IMR-90 (cell line): Measurements from ENCODE around the gene APLF. TPM values are rescaled to one million over a fixed set of nuclear protein-coding genes. Genes with fewer than 3 reads are reported as not detected.

Source experiments
- ATAC-seq: fragments of 200-7000 bp; cut with Tn5 transposase; 2 replicates; pipeline ENCODE4 v1.9.1; 2020; ENCODE audit warnings: low read depth, mild to moderate bottlenecking, moderate library complexity
- BruUV-seq: library from RNA; stranded (reverse); fragments of 400-500 nt; replicated peaks from 2 replicates; lab custom pipeline; 2021; lab: Mats Ljungman, UMichigan
- CTCF ChIA-PET: fragments of 300-600 bp; formaldehyde crosslinking; extraction: SDS; loops from one replicate; lab custom pipeline; 2021; ENCODE audit warnings: antibody characterized with exemption; lab: Yijun Ruan, JAX
- POLR2A ChIA-PET: fragments of 300-600 bp; sonication (Branson Sonifier 250); formaldehyde crosslinking; loops from one replicate; lab custom pipeline; 2022; ENCODE audit warnings: antibody characterized with exemption; ENCODE audit not compliant: unreplicated experiment; lab: Charles Lee
- DNase-seq: peaks from one replicate; pipeline ENCODE4 v3.0.0; 2013
- H2AFZ ChIP-seq: replicated peaks from 2 replicates; pipeline ENCODE3; 2013; ENCODE audit warnings: low read length, mild to moderate bottlenecking; ENCODE audit not compliant: poor library complexity
- H2AK5ac ChIP-seq: 2 replicates; pipeline ENCODE4 v1.6.1; 2013; ENCODE audit warnings: low read depth, low read length, inconsistent platforms
- H2AK9ac ChIP-seq: replicated peaks from 2 replicates; pipeline ENCODE3; 2013; ENCODE audit warnings: mild to moderate bottlenecking, low read depth, low read length, moderate library complexity; ENCODE audit not compliant: poor library complexity
- H2BK120ac ChIP-seq: 2 replicates; pipeline ENCODE4 v1.6.1; 2013; ENCODE audit warnings: low read depth, low read length, inconsistent platforms
- H2BK15ac ChIP-seq: 3 replicates; pipeline ENCODE4 v1.6.1; 2013; ENCODE audit warnings: low read depth, low read length, inconsistent platforms
- H2BK20ac ChIP-seq: 2 replicates; pipeline ENCODE4 v1.6.1; 2013; ENCODE audit warnings: low read depth, mild to moderate bottlenecking, inconsistent platforms, low read length, moderate library complexity
- H2BK5ac ChIP-seq: 2 replicates; pipeline ENCODE4 v1.6.1; 2013; ENCODE audit warnings: mild to moderate bottlenecking, low read depth, low read length, inconsistent platforms; ENCODE audit not compliant: poor library complexity, severe bottlenecking
- H3K14ac ChIP-seq: replicated peaks from 2 replicates; pipeline ENCODE4 v1.6.1; 2013; ENCODE audit warnings: low read depth, low read length, inconsistent platforms
- H3K18ac ChIP-seq: 2 replicates; pipeline ENCODE4 v1.6.1; 2013; ENCODE audit warnings: low read depth, low read length, control low read depth
- H3K23ac ChIP-seq: 2 replicates; pipeline ENCODE4 v1.6.1; 2013; ENCODE audit warnings: low read depth, low read length, inconsistent platforms
- H3K27ac ChIP-seq: 2 replicates; pipeline ENCODE4 v1.5.1; 2013; ENCODE audit warnings: mild to moderate bottlenecking, control low read depth, low read length; ENCODE audit not compliant: insufficient read depth
- H3K27me3 ChIP-seq: 2 replicates; pipeline ENCODE4 v1.6.1; 2013; ENCODE audit warnings: low read length; ENCODE audit not compliant: control insufficient read depth, insufficient read depth
- H3K36me3 ChIP-seq: 2 replicates; pipeline ENCODE4 v1.6.1; 2013; ENCODE audit warnings: low read length, mixed read lengths; ENCODE audit not compliant: control insufficient read depth, insufficient read depth
- H3K4ac ChIP-seq: 2 replicates; pipeline ENCODE4 v1.6.1; 2013; ENCODE audit warnings: low read depth, low read length, inconsistent platforms
- H3K4me1 ChIP-seq: 2 replicates; pipeline ENCODE4 v1.6.1; 2013; ENCODE audit warnings: low read length, mixed read lengths; ENCODE audit not compliant: control insufficient read depth, insufficient read depth
- H3K4me2 ChIP-seq: 2 replicates; pipeline ENCODE4 v1.6.1; 2013; ENCODE audit warnings: low read depth, mild to moderate bottlenecking, control low read depth, low read length, moderate library complexity
- H3K4me3 ChIP-seq: 2 replicates; pipeline ENCODE4 v1.5.1; 2013; ENCODE audit warnings: low read depth, mild to moderate bottlenecking, control low read depth, low read length, moderate library complexity; ENCODE audit not compliant: insufficient read depth
- H3K56ac ChIP-seq: 2 replicates; pipeline ENCODE4 v1.6.1; 2013; ENCODE audit warnings: low read length, inconsistent platforms; ENCODE audit not compliant: insufficient read depth; ENCODE audit errors: extremely low read depth
- H3K79me1 ChIP-seq, 2 experiments: 2 replicates each; pipeline ENCODE4 v1.6.1; 2013; ENCODE audit warnings: low read length in 2 of 2, inconsistent platforms in 1 of 2, low read depth in 1 of 2
- H3K9ac ChIP-seq: 2 replicates; pipeline ENCODE4 v1.6.1; 2013; ENCODE audit warnings: low read depth, low read length, control low read depth
- H3K9me1 ChIP-seq: 2 replicates; pipeline ENCODE4 v1.6.1; 2013; ENCODE audit warnings: low read length, inconsistent platforms; ENCODE audit not compliant: insufficient read depth
- H3K9me3 ChIP-seq: 2 replicates; pipeline ENCODE4 v1.6.1; 2013; ENCODE audit warnings: low read length; ENCODE audit not compliant: control insufficient read depth, insufficient read depth
- H4K20me1 ChIP-seq: 2 replicates; pipeline ENCODE4 v1.6.1; 2013; ENCODE audit warnings: low read length, inconsistent platforms; ENCODE audit not compliant: insufficient read depth
- H4K5ac ChIP-seq: 2 replicates; pipeline ENCODE4 v1.6.1; 2013; ENCODE audit warnings: mild to moderate bottlenecking, low read depth, low read length, control low read depth
- H4K8ac ChIP-seq, 2 experiments: 2 replicates each; pipeline ENCODE4 v1.6.1; 2013; ENCODE audit warnings: low read depth in 2 of 2, low read length in 2 of 2, control low read depth in 1 of 2, inconsistent platforms in 1 of 2
- H4K91ac ChIP-seq: 2 replicates; pipeline ENCODE4 v1.6.1; 2013; ENCODE audit warnings: low read depth, low read length, inconsistent platforms; ENCODE audit not compliant: insufficient read depth
- BHLHE40 ChIP-seq: fragments of 150-350 bp; IDR thresholded peaks from 2 replicates; pipeline ENCODE4 v1.6.1; 2016; ENCODE audit warnings: mild to moderate bottlenecking, low read depth, low read length
- CEBPB ChIP-seq: IDR thresholded peaks from 2 replicates; pipeline ENCODE4 v1.6.1; 2012; ENCODE audit warnings: low read depth, low read length, improper control_type of control experiment
- CHD1 ChIP-seq: IDR thresholded peaks from 2 replicates; pipeline ENCODE4 v1.6.1; 2012; ENCODE audit warnings: low read depth, low read length, improper control_type of control experiment
- FOS ChIP-seq: fragments of 150-350 bp; IDR thresholded peaks from 2 replicates; pipeline ENCODE4 v1.6.1; 2016; ENCODE audit warnings: low read depth, low read length
- MAFK ChIP-seq: IDR thresholded peaks from 2 replicates; pipeline ENCODE4 v1.6.1; 2012; ENCODE audit warnings: low read depth, low read length, improper control_type of control experiment
- MAZ ChIP-seq: IDR thresholded peaks from 2 replicates; pipeline ENCODE4 v1.6.1; 2012; ENCODE audit warnings: low read depth, mild to moderate bottlenecking, low read length, improper control_type of control experiment, moderate library complexity, borderline replicate concordance
- MXI1 ChIP-seq: IDR thresholded peaks from 2 replicates; pipeline ENCODE4 v1.6.1; 2012; ENCODE audit warnings: low read depth, mild to moderate bottlenecking, low read length, moderate library complexity, borderline replicate concordance
- NFE2L2 ChIP-seq: fragments of 150-350 bp; IDR thresholded peaks from 2 replicates; pipeline ENCODE4 v1.6.1; 2016; ENCODE audit warnings: low read depth, mild to moderate bottlenecking, low read length
- POLR2A ChIP-seq: IDR thresholded peaks from 2 replicates; pipeline ENCODE4 v1.6.1; 2012; ENCODE audit warnings: mild to moderate bottlenecking, low read depth, low read length
- RAD21 ChIP-seq: IDR thresholded peaks from 2 replicates; pipeline ENCODE4 v1.6.1; 2012; ENCODE audit warnings: low read length, improper control_type of control experiment
- RCOR1 ChIP-seq: IDR thresholded peaks from 2 replicates; pipeline ENCODE4 v1.6.1; 2012; ENCODE audit warnings: mild to moderate bottlenecking, low read length, improper control_type of control experiment; ENCODE audit not compliant: insufficient replicate concordance
- RFX5 ChIP-seq: IDR thresholded peaks from 2 replicates; pipeline ENCODE4 v1.8.0; 2012; ENCODE audit warnings: low read depth, mild to moderate bottlenecking, low read length, moderate library complexity
- SMC3 ChIP-seq: fragments of 150-350 bp; IDR thresholded peaks from 2 replicates; pipeline ENCODE4 v1.6.1; 2016; ENCODE audit warnings: low read depth, mild to moderate bottlenecking, antibody characterized with exemption, low read length, moderate library complexity
- WGBS, 2 experiments: methylation state at CpG; one replicate each; pipeline versions ENCODE4 v1.1.5 to v1.1.7; 2013; ENCODE audit warnings: missing lambda C conversion rate in 2 of 2; ENCODE audit not compliant: insufficient read length in 1 of 2; ENCODE audit errors: extremely low coverage in 2 of 2; 5-methylcytosine and 5-hydroxymethylcytosine counted together
- dilution Hi-C: fragments of 300-500 bp; cut with HindIII; formaldehyde crosslinking; loops from one replicate; pipeline ENCODE4 v1.14.3; 2018; ENCODE audit warnings: low sequenced_read_pairs; ENCODE audit not compliant: unreplicated experiment
- in situ Hi-C: fragments of 300-500 bp; cut with MboI; formaldehyde crosslinking; loops from 3 replicates; pipeline ENCODE4 v1.14.3; 2019; ENCODE audit warnings: low sequenced_read_pairs, inconsistent platforms, mixed read lengths
- intact Hi-C: fragments of 100-400 bp; cut with micrococcal nuclease; formaldehyde crosslinking; loops from 2 replicates; pipeline ENCODE4 v1.10.0; 2022
- polyA plus RNA-seq, 3 experiments: library from polyadenylated mRNA; depleted of rRNA; stranded (reverse); fragments of >200 nt; gene quantifications; 2 replicates each; pipeline ENCODE4 v1.2.3, GENCODE V29; 2012; ENCODE audit warnings: low replicate concordance in 1 of 3
- total RNA-seq: library from RNA; depleted of rRNA; stranded (reverse); fragments of >200 nt; gene quantifications from 2 replicates; pipeline ENCODE4 v1.2.3, GENCODE V29; 2012
- TF ChIP-seq, protein P1 (sequence below): conservative IDR thresholded peaks from 2 replicates; pipeline ENCODE4 v1.5.1; 2012; ENCODE audit warnings: mild to moderate bottlenecking, low read depth, low read length, improper control_type of control experiment
- TF ChIP-seq, protein P2 (sequence below): fragments of 150-350 bp; IDR thresholded peaks from 2 replicates; pipeline ENCODE4 v1.6.1; 2017; ENCODE audit warnings: mild to moderate bottlenecking, antibody characterized with exemption, low read length, low read depth
- TF ChIP-seq, protein P3 (sequence below): fragments of 150-350 bp; IDR thresholded peaks from 2 replicates; pipeline ENCODE4 v1.6.1; 2016; ENCODE audit warnings: low read depth, mild to moderate bottlenecking, low read length, moderate library complexity, borderline replicate concordance

The APLF gene
- total and polyA plus RNA-seq, 2 of the 4 experiments (the other 2 are of a cell fraction), result 1.5 to 2.3 TPM

DNA sequence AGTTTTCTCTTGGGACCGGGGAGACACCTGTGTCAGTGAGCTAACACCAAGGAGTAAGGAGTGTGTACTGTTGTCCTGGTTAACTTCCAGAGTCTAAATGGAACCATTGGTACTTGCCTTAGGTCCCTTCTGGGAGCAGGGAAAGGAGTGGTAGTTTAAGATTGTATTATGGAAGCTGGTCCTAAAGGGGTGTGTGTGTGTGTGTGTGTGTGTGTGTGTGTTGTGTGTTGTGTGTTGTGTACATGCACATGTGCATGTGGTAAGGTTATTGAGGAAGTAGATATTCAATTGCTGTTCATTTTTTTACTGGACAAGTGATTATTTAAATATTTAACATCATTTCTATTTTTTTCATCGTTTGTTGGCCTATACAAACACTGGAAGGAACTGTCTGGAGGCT, 1.4 kb downstream of the APLF start:
- no peaks in the 10 kb centered on the region for H3K9me3 ChIP-seq
- no peak for ATAC-seq
- no peak overlapping the region for H3K56ac ChIP-seq
- no peak for DNase-seq
- no peak overlapping the region for H3K4ac ChIP-seq
- H2BK120ac ChIP-seq, result no peak overlapping the region
- no CpG with 5 or more reads among the region's 2 CpGs for WGBS, 2 experiments
- H3K27ac ChIP-seq, result no peak overlapping the region
- no peak overlapping the region for H3K18ac ChIP-seq
- peaks cover 3% of the 10 kb centered on the region; the same call in 1 of the 2 replicates for H4K20me1 ChIP-seq
- no peak overlapping the region for H2AK5ac ChIP-seq
- H3K9me1 ChIP-seq, result 0 out of 2 replicates have a peak, but pooled peaks cover 2% of the 10 kb centered on the region
- peak overlapping the region; percentile 59 for H3K4me2 ChIP-seq
- no peak overlapping the region for H2BK15ac ChIP-seq
- no peak overlapping the region for H2BK20ac ChIP-seq
- in situ Hi-C loops, result loop anchor here (10.0 kb wide), 1 partner anchor 456 kb away; no protein-coding TSS in a partner anchor
- H3K4me1 ChIP-seq, result peaks cover 3% of the 10 kb centered on the region; the same call in 1 of the 2 replicates
- H3K9ac ChIP-seq, result no peak overlapping the region
- peaks cover 5 to 13% of the 10 kb centered on the region in 2 experiments for H3K79me1 ChIP-seq
- no peak overlapping the region for H3K14ac ChIP-seq
- no peak overlapping the region for H4K8ac ChIP-seq
- no peak overlapping the region for H2BK5ac ChIP-seq
- TF ChIP-seq, protein P1, sequence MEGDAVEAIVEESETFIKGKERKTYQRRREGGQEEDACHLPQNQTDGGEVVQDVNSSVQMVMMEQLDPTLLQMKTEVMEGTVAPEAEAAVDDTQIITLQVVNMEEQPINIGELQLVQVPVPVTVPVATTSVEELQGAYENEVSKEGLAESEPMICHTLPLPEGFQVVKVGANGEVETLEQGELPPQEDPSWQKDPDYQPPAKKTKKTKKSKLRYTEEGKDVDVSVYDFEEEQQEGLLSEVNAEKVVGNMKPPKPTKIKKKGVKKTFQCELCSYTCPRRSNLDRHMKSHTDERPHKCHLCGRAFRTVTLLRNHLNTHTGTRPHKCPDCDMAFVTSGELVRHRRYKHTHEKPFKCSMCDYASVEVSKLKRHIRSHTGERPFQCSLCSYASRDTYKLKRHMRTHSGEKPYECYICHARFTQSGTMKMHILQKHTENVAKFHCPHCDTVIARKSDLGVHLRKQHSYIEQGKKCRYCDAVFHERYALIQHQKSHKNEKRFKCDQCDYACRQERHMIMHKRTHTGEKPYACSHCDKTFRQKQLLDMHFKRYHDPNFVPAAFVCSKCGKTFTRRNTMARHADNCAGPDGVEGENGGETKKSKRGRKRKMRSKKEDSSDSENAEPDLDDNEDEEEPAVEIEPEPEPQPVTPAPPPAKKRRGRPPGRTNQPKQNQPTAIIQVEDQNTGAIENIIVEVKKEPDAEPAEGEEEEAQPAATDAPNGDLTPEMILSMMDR, result no peak
- no peak for TF ChIP-seq FOS
- TF ChIP-seq CEBPB, result no peak
- no peak for TF ChIP-seq RAD21
- TF ChIP-seq MXI1, result no peak
- TF ChIP-seq MAFK, result no peak
- TF ChIP-seq BHLHE40, result no peak
- TF ChIP-seq POLR2A, result no peak
- no peak for TF ChIP-seq MAZ
- TF ChIP-seq RFX5, result no peak
- TF ChIP-seq RCOR1, result no peak
- TF ChIP-seq NFE2L2, result no peak
- TF ChIP-seq, protein P2, sequence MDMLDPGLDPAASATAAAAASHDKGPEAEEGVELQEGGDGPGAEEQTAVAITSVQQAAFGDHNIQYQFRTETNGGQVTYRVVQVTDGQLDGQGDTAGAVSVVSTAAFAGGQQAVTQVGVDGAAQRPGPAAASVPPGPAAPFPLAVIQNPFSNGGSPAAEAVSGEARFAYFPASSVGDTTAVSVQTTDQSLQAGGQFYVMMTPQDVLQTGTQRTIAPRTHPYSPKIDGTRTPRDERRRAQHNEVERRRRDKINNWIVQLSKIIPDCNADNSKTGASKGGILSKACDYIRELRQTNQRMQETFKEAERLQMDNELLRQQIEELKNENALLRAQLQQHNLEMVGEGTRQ, result no peak
- no peak for TF ChIP-seq CHD1
- TF ChIP-seq SMC3, result no peak
- TF ChIP-seq, protein P3, sequence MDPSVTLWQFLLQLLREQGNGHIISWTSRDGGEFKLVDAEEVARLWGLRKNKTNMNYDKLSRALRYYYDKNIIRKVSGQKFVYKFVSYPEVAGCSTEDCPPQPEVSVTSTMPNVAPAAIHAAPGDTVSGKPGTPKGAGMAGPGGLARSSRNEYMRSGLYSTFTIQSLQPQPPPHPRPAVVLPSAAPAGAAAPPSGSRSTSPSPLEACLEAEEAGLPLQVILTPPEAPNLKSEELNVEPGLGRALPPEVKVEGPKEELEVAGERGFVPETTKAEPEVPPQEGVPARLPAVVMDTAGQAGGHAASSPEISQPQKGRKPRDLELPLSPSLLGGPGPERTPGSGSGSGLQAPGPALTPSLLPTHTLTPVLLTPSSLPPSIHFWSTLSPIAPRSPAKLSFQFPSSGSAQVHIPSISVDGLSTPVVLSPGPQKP, result no peak
- ChIA-PET POLR2A (no interaction called here), CTCF (interaction anchor here (1.3 kb wide), 1 partner anchor 19 kb away, joined by 5 read pairs; no protein-coding TSS in a partner anchor)
- intact Hi-C loops, result loop anchor here (5.0 to 10.0 kb wide), 3 partner anchors 546 to 1358 kb away; partner anchors contain the start of genes ANTXR1 and GMCL1
- BruUV-seq, result no TSS peak
- no peak overlapping the region for H2AFZ ChIP-seq
- H2AK9ac ChIP-seq, result no peak overlapping the region
- dilution Hi-C loops, result no loop called here
- H4K91ac ChIP-seq, result no peak overlapping the region
- H3K27me3 ChIP-seq, result no peaks in the 10 kb centered on the region
- H4K5ac ChIP-seq, result no peak overlapping the region
- H3K23ac ChIP-seq, result peak overlapping the region; percentile 91
- H3K4me3 ChIP-seq, result no peak overlapping the region
- H3K36me3 ChIP-seq, result no peaks in the 10 kb centered on the region
